A549 (cell line): Measurements from ENCODE around the gene TLR5. TPM values are rescaled to one million over a fixed set of nuclear protein-coding genes. Genes with fewer than 3 reads are reported as not detected.

ENCODE experiments used
- ATAC-seq, 2 experiments: fragments of 200-7000 bp in 1 of 2; fragments of >200 bp in 1 of 2; cut with Nextera tagmentation in 1 of 2; cut with Tn5 transposase in 1 of 2; 3 replicates each; pipeline versions ENCODE4 v1.8.0 to v1.9.1; 2018 to 2020; ENCODE audit warnings: mild to moderate bottlenecking in 1 of 2, moderate library complexity in 1 of 2
- CTCF ChIA-PET: fragments of 300-600 bp; sonication (Branson Sonifier 250); formaldehyde crosslinking; extraction: SDS; loops from one replicate; lab custom pipeline; 2021; ENCODE audit warnings: antibody characterized with exemption, inconsistent platforms; lab: Yijun Ruan, JAX
- POLR2A ChIA-PET: fragments of 350-600 bp; formaldehyde crosslinking; extraction: SDS; loops from one replicate; lab custom pipeline; 2021; ENCODE audit warnings: antibody characterized with exemption, inconsistent platforms; lab: Yijun Ruan, JAX
- DNase-seq, 2 experiments: peaks; one replicate each; pipeline versions ENCODE4 v3.0.0 to v3.0.0-alpha.2; 2011 to 2016; ENCODE audit warnings: low read depth in 1 of 2, low spot score in 1 of 2
- FAIRE-seq: peaks from 2 replicates; lab custom pipeline; 2011; peaks lifted over from hg19 to GRCh38; lab: Jason Lieb, UNC
- H3K27ac ChIP-seq, 2 experiments: fragments of >200 bp; sonication (Bioruptor Twin); formaldehyde crosslinking; 3 replicates each; pipeline ENCODE4 v1.5.1; 2016 to 2017
- H3K4me1 ChIP-seq: fragments of >200 bp; sonication (Bioruptor Twin); formaldehyde crosslinking; 3 replicates; pipeline ENCODE4 v1.6.1; 2016
- H3K4me2 ChIP-seq: fragments of >200 bp; sonication (Bioruptor Twin); formaldehyde crosslinking; 3 replicates; pipeline ENCODE4 v1.6.1; 2016
- H3K4me3 ChIP-seq: fragments of >200 bp; sonication (Bioruptor Twin); formaldehyde crosslinking; 3 replicates; pipeline ENCODE4 v1.5.1; 2016
- H3K9me3 ChIP-seq: fragments of >200 bp; sonication (Bioruptor Twin); formaldehyde crosslinking; 3 replicates; pipeline ENCODE4 v1.6.1; 2016
- BHLHE40 ChIP-seq: IDR thresholded peaks from 2 replicates; pipeline ENCODE4 v1.6.1; 2012; ENCODE audit warnings: low read depth, low read length, inconsistent platforms
- CBX2 ChIP-seq: fragments of 200-600 bp; sonication (generic); IDR thresholded peaks from 2 replicates; pipeline ENCODE4 v1.6.1; 2016; ENCODE audit warnings: low read depth, mild to moderate bottlenecking, borderline replicate concordance
- CHD2 ChIP-seq: fragments of 150-350 bp; IDR thresholded peaks from 2 replicates; pipeline ENCODE4 v1.6.1; 2014; ENCODE audit warnings: low read length; ENCODE audit not compliant: partially characterized antibody
- EHMT2 ChIP-seq: fragments of 200-600 bp; sonication (generic); IDR thresholded peaks from 2 replicates; pipeline ENCODE4 v1.6.1; 2016; ENCODE audit warnings: antibody characterized with exemption, low read depth, mild to moderate bottlenecking, moderate library complexity
- FOSB ChIP-seq: fragments of 250-450 bp; sonication (Bioruptor Pico); IDR thresholded peaks from 2 replicates; pipeline ENCODE4 v1.5.0; 2020; ENCODE audit warnings: mild to moderate bottlenecking, moderate library complexity
- HDAC2 ChIP-seq: fragments of 200-600 bp; sonication (generic); IDR thresholded peaks from 2 replicates; pipeline ENCODE4 v1.6.1; 2016
- HOXA7 ChIP-seq: fragments of 250-450 bp; sonication (Bioruptor Pico); IDR thresholded peaks from 2 replicates; pipeline ENCODE4 v1.5.0; 2020; ENCODE audit warnings: mild to moderate bottlenecking, moderate library complexity
- KDM5A ChIP-seq: fragments of 200-600 bp; sonication (generic); IDR thresholded peaks from 2 replicates; pipeline ENCODE4 v1.6.1; 2016; ENCODE audit warnings: antibody characterized with exemption, mild to moderate bottlenecking
- MAFK ChIP-seq: fragments of 450-650 bp; IDR thresholded peaks from 2 replicates; pipeline ENCODE4 v1.6.1; 2014; ENCODE audit not compliant: partially characterized antibody
- NFE2L2 ChIP-seq: fragments of 150-350 bp; conservative IDR thresholded peaks from 2 replicates; pipeline ENCODE4 v1.6.1; 2014; ENCODE audit warnings: low read length
- RAD21 ChIP-seq, 2 experiments: fragments of >200 bp in 1 of 2; sonication (Bioruptor Twin) in 1 of 2; formaldehyde crosslinking in 1 of 2; IDR thresholded peaks in 1 of 2; conservative IDR thresholded peaks in 1 of 2; 2 replicates in 1 of 2; 3 replicates in 1 of 2; pipeline ENCODE4 v1.6.1; 2012 to 2018; ENCODE audit warnings: inconsistent platforms in 1 of 2
- RARB ChIP-seq: fragments of 250-450 bp; sonication (Bioruptor Pico); IDR thresholded peaks from 2 replicates; pipeline ENCODE4 v1.8.0; 2021; ENCODE audit warnings: mild to moderate bottlenecking, moderate library complexity
- RCOR1 ChIP-seq: fragments of 150-350 bp; IDR thresholded peaks from 2 replicates; pipeline ENCODE4 v1.6.1; 2014; ENCODE audit warnings: antibody characterized with exemption, low read length, low read depth
- TFCP2L1 ChIP-seq: fragments of 250-450 bp; sonication (Bioruptor Pico); IDR thresholded peaks from 2 replicates; pipeline ENCODE4 v1.5.0; 2021; ENCODE audit warnings: mild to moderate bottlenecking
- WGBS: methylation state at CpG from one replicate; pipeline ENCODE4 v1.1.6; 2017; ENCODE audit errors: missing lambda C conversion rate; 5-methylcytosine and 5-hydroxymethylcytosine counted together
- polyA plus RNA-seq, 4 experiments: library from polyadenylated mRNA; depleted of rRNA in 3 of 4; stranded (reverse); fragments of >200 nt; fragmentation: RNase III in 1 of 4; extraction: RNeasy Plus Mini Kit Qiagen cat#74134 plus additional on column Dnase treatment in 1 of 4; gene quantifications; 2 replicates in 3 of 4; 3 replicates in 1 of 4; pipeline ENCODE4 v1.2.3, GENCODE V29; 2011 to 2017
- TF ChIP-seq, protein P1 (sequence below): fragments of 450-650 bp; IDR thresholded peaks from 2 replicates; pipeline ENCODE4 v1.6.1; 2014; ENCODE audit warnings: antibody characterized with exemption
- TF ChIP-seq, protein P2 (sequence below): fragments of >200 bp; sonication (Bioruptor Twin); formaldehyde crosslinking; IDR thresholded peaks from 3 replicates; pipeline ENCODE4 v1.6.1; 2016
- TF ChIP-seq, protein P3 (sequence below): fragments of >200 bp; sonication (Bioruptor Twin); formaldehyde crosslinking; IDR thresholded peaks from 3 replicates; pipeline ENCODE4 v1.5.1; 2016

Gene TLR5
- polyA plus RNA-seq, 2 of the 4 experiments (the other 2 are of a cell fraction), result 0.22 to 1.3 TPM

- TF ChIP-seq, protein P1, sequence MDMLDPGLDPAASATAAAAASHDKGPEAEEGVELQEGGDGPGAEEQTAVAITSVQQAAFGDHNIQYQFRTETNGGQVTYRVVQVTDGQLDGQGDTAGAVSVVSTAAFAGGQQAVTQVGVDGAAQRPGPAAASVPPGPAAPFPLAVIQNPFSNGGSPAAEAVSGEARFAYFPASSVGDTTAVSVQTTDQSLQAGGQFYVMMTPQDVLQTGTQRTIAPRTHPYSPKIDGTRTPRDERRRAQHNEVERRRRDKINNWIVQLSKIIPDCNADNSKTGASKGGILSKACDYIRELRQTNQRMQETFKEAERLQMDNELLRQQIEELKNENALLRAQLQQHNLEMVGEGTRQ, result no peak
- no peak for TF ChIP-seq FOSB (CRISPR knock-in tag)
Observed at GRCh38 chr1:223144431-223144830, 1.4 kb upstream of the TLR5 start (continued).

GRCh38 chr1:223143537-223144248, 645 bp upstream of the TLR5 start:
- ATAC-seq (no peak), DNase-seq (no peak), FAIRE-seq (no peak)
- Histone ChIP-seq H3K9me3 (no peaks in the 10 kb centered on the region; the same call in 2 of the 3 replicates), H3K4me2 (peak overlapping the region; percentile 73), H3K4me1 (peaks cover 5% of the 10 kb centered on the region; the same call in 1 of the 3 replicates), H3K4me3 (peak overlapping the region; percentile 48), H3K27ac (peak overlapping the region; percentile 61 to 82)
- ChIA-PET POLR2A (interaction anchor here (0.9 kb wide), 1 partner anchor 10 kb away, joined by 4 read pairs; no protein-coding TSS in a partner anchor), CTCF (interaction anchor here (0.8 to 4.0 kb wide), 14 partner anchors 8 to 552 kb away, joined by 3 to 29 read pairs (median 4); no protein-coding TSS in a partner anchor)
- WGBS, result 87% methylated on average over 10 of the region's 11 CpGs
- TF ChIP-seq HDAC2, result no peak
- TF ChIP-seq CBX2, result no peak
- no peak for TF ChIP-seq RARB
- TF ChIP-seq EHMT2, result no peak
- no peak for TF ChIP-seq CHD2
- no peak for TF ChIP-seq BHLHE40
- TF ChIP-seq MAFK, result no peak
- TF ChIP-seq, protein P2, sequence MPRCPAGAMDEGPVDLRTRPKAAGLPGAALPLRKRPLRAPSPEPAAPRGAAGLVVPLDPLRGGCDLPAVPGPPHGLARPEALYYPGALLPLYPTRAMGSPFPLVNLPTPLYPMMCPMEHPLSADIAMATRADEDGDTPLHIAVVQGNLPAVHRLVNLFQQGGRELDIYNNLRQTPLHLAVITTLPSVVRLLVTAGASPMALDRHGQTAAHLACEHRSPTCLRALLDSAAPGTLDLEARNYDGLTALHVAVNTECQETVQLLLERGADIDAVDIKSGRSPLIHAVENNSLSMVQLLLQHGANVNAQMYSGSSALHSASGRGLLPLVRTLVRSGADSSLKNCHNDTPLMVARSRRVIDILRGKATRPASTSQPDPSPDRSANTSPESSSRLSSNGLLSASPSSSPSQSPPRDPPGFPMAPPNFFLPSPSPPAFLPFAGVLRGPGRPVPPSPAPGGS, result no peak
- TF ChIP-seq NFE2L2, result no peak

DNA sequence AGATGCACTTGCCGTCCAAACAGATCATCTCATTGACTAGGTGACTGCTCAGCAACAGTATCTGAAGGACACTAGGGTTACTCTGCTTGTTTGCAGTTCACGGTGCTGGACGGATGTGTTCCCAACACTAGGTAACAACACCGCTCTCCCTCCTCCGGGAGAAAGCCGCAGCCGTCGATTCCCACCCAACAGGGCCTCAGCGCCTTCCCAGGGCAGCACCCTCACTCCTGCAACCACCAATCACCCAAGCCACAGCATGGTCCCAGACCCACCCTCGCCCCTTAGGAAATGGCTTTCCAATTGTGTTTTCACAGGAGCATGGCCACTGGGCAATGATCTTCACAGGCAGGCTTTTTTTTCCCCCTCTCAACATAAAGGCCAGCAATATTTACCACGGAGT, 779 bp downstream of the TLR5 start:
- DNase-seq, result no peak
- H3K4me1 ChIP-seq, result peaks cover 14% of the 10 kb centered on the region
- ChIA-PET POLR2A (interaction anchor here (0.5 kb wide), 1 partner anchor 222 kb away, joined by 6 read pairs; the partner anchor contains the start of gene SUSD4), CTCF (interaction anchor here (1.2 to 4.4 kb wide), 6 partner anchors 9 to 557 kb away, joined by 3 to 29 read pairs (median 15); no protein-coding TSS in a partner anchor)
- no peak for FAIRE-seq
- H3K27ac ChIP-seq, result peak overlapping the region in 1 of 2 experiments; percentile 82; a peak in 3 of 6 replicates
- H3K4me3 ChIP-seq, result peak overlapping the region; percentile 48; the same call in 1 of the 3 replicates
- ATAC-seq, result no peak; a peak in 1 of 6 replicates
- H3K4me2 ChIP-seq, result peak overlapping the region; percentile 73
- no peaks in the 10 kb centered on the region for H3K9me3 ChIP-seq
- TF ChIP-seq, protein P3, sequence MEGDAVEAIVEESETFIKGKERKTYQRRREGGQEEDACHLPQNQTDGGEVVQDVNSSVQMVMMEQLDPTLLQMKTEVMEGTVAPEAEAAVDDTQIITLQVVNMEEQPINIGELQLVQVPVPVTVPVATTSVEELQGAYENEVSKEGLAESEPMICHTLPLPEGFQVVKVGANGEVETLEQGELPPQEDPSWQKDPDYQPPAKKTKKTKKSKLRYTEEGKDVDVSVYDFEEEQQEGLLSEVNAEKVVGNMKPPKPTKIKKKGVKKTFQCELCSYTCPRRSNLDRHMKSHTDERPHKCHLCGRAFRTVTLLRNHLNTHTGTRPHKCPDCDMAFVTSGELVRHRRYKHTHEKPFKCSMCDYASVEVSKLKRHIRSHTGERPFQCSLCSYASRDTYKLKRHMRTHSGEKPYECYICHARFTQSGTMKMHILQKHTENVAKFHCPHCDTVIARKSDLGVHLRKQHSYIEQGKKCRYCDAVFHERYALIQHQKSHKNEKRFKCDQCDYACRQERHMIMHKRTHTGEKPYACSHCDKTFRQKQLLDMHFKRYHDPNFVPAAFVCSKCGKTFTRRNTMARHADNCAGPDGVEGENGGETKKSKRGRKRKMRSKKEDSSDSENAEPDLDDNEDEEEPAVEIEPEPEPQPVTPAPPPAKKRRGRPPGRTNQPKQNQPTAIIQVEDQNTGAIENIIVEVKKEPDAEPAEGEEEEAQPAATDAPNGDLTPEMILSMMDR, result no peak
- TF ChIP-seq KDM5A (no peak), RAD21 (conservative IDR thresholded peaks at IDR 0.05 in 1 of 2, IDR thresholded peaks at IDR 0.05 in 1 of 2) (no peak), HOXA7 (CRISPR knock-in tag) (no peak), RCOR1 (no peak), EHMT2 (no peak), TFCP2L1 (no peak)
- 96% methylated on average over 11 of the region's 11 CpGs for WGBS
